ENCODE data around the gene WDFY1.

DNA sequence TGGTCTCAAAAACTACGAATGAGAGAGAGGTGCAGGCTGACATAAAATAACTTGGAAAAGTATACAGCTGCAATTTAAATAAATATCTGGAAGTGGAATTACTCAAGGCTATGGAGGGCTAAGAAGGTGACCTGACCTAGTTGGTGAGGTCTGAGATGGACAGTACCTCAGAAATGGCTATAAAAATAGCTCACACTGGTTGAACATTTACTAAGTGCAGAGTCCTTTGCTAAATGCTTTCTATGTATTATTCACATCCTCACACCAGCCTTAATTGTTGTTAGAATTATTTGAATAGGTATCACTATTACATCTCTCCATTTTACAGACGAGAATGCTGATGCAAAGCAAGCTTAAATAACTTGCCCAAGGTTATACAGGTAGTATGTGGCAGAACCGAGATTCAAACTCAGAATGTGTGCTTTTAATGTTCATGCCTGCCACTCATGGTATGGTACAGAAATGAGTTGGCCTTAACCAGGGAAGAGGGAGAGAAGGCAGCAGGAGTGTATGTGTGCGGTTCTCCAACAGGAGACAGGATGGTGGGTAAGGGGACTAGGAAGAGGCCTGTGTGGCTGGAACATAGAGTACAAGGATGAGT is 49.5 kb upstream of the WDFY1 start:
- TF ChIP-seq POLR2A (IDR thresholded peaks at IDR 0.05; ENCODE audit: borderline replicate concordance, extremely low read depth, insufficient read depth, insufficient read length), result no peak
- TF ChIP-seq EZH2phosphoT487 (IDR thresholded peaks at IDR 0.05; ENCODE audit: borderline replicate concordance), result no peak
- TF ChIP-seq, protein P1, sequence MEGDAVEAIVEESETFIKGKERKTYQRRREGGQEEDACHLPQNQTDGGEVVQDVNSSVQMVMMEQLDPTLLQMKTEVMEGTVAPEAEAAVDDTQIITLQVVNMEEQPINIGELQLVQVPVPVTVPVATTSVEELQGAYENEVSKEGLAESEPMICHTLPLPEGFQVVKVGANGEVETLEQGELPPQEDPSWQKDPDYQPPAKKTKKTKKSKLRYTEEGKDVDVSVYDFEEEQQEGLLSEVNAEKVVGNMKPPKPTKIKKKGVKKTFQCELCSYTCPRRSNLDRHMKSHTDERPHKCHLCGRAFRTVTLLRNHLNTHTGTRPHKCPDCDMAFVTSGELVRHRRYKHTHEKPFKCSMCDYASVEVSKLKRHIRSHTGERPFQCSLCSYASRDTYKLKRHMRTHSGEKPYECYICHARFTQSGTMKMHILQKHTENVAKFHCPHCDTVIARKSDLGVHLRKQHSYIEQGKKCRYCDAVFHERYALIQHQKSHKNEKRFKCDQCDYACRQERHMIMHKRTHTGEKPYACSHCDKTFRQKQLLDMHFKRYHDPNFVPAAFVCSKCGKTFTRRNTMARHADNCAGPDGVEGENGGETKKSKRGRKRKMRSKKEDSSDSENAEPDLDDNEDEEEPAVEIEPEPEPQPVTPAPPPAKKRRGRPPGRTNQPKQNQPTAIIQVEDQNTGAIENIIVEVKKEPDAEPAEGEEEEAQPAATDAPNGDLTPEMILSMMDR (IDR thresholded peaks at IDR 0.05 in 2 of 3, conservative IDR thresholded peaks at IDR 0.05 in 1 of 3; ENCODE audit: borderline replicate concordance in 1 of 3, insufficient read depth in 1 of 3, low read depth in 2 of 3, low read length in 2 of 3), result no peak

Measured in HCT116 (cell line).